MM.1S (cell line): ENCODE data around the gene FBLN7.

Source experiments
- EZH2 ChIP-seq: fragments of 300-600 bp; sonication (generic); optimal IDR thresholded peaks from 2 replicates; pipeline ENCODE3; 2017; ENCODE audit warnings: low read depth, mild to moderate bottlenecking, antibody characterized with exemption, low read length, mixed read lengths
- EZH2phosphoT487 ChIP-seq: fragments of 300-600 bp; sonication (generic); IDR thresholded peaks from 2 replicates; pipeline ENCODE4 v1.6.1; 2018; ENCODE audit warnings: antibody characterized with exemption, low read length
- TF ChIP-seq, protein P1 (sequence below): fragments of 300-600 bp; sonication (generic); IDR thresholded peaks from 2 replicates; pipeline ENCODE4 v1.5.1; 2016; ENCODE audit warnings: antibody characterized with exemption, low read length, mixed read lengths

DNA sequence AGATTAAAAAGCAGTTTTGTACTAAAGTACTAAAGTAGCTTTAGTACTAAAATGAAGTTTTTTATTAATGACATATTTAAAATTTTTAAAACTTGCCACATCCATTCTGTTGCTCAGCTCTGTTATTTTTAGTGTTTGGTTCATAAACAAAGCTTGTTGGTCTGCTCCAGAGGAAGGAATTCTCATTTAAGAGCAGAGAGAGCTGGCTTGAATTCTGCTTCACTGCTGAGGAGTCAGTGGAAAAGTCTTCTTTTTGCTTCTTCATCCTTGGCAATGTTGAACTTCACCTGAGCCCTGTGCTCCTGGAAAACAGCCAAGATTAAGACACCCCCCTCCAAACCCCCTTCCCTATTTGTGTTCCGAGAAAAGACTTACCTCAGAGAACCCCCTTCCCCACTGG, 42.5 kb upstream of the FBLN7 start:
- TF ChIP-seq, protein P1, sequence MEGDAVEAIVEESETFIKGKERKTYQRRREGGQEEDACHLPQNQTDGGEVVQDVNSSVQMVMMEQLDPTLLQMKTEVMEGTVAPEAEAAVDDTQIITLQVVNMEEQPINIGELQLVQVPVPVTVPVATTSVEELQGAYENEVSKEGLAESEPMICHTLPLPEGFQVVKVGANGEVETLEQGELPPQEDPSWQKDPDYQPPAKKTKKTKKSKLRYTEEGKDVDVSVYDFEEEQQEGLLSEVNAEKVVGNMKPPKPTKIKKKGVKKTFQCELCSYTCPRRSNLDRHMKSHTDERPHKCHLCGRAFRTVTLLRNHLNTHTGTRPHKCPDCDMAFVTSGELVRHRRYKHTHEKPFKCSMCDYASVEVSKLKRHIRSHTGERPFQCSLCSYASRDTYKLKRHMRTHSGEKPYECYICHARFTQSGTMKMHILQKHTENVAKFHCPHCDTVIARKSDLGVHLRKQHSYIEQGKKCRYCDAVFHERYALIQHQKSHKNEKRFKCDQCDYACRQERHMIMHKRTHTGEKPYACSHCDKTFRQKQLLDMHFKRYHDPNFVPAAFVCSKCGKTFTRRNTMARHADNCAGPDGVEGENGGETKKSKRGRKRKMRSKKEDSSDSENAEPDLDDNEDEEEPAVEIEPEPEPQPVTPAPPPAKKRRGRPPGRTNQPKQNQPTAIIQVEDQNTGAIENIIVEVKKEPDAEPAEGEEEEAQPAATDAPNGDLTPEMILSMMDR, result no peak
- no peak for TF ChIP-seq EZH2
- TF ChIP-seq EZH2phosphoT487, result no peak
